ENCODE data around the gene LRRC19. TPM values are rescaled to one million over a fixed set of nuclear protein-coding genes. Genes with fewer than 3 reads are reported as not detected.

LRRC19 gene
- total RNA-seq, result not detected

- H3K4me3 ChIP-seq, result no peak within 1 kb of the TSS
- peaks cover 0 to 29% (median 3%) of the 10 kb centered on the region in 4 donors for H3K36me3 ChIP-seq
- DNase-seq (ENCODE audit: extremely low spot score), result no peak
- H3K27me3 ChIP-seq, result no peaks in the 10 kb centered on the region
- WGBS, result 90% methylated on average over 3 of the region's 3 CpGs
- intact Hi-C loops (cut with DNase I), result no loop called here
- TF ChIP-seq POLR2A (IDR thresholded peaks at IDR 0.05; ENCODE audit: low read depth) (no peak), EP300 (IDR thresholded peaks at IDR 0.05) (no peak), CTCF (IDR thresholded peaks at IDR 0.05) (no peak), POLR2AphosphoS5 (IDR thresholded peaks at IDR 0.05) (no peak)
- no peaks in the 10 kb centered on the region for H3K9me3 ChIP-seq
- no peak within 1 kb of the TSS for H3K27ac ChIP-seq (replicated peaks in 1 of 4)
- H3K4me1 ChIP-seq, result no peaks in the 10 kb centered on the region
Measured at GRCh38 chr9:27005491-27005890, at the start of gene LRRC19. Gene LRRC19 (minus strand): TSS chr9:27005672. CDS start chr9:26999694, 5,978 bp downstream.

- TF ChIP-seq CTCF (IDR thresholded peaks at IDR 0.05), result no peak
- no peak for TF ChIP-seq POLR2A (IDR thresholded peaks at IDR 0.05; ENCODE audit: low read depth)
- TF ChIP-seq POLR2AphosphoS5 (IDR thresholded peaks at IDR 0.05), result no peak
- TF ChIP-seq EP300 (IDR thresholded peaks at IDR 0.05), result no peak
- Histone ChIP-seq H3K4me1 (peaks cover 0 to 6% (median 0%) of the 10 kb centered on the region in 4 donors), H3K4me3 (no peak overlapping the region), H3K27me3 (no peaks in the 10 kb centered on the region), H3K27ac (replicated peaks in 1 of 4) (no peak overlapping the region), H3K36me3 (peaks cover 0 to 15% (median 0%) of the 10 kb centered on the region in 4 donors), H3K9me3 (no peaks in the 10 kb centered on the region)
- no peak for DNase-seq (ENCODE audit: extremely low spot score)
- intact Hi-C loops (cut with DNase I), result no loop called here
Measured at GRCh38 chr9:27054841-27055240, 49.4 kb upstream of the LRRC19 start.

- Histone ChIP-seq H3K27ac (replicated peaks in 1 of 4) (no peak overlapping the region), H3K27me3 (no peaks in the 10 kb centered on the region), H3K4me3 (no peak overlapping the region), H3K4me1 (peaks cover 0 to 6% (median 0%) of the 10 kb centered on the region in 4 donors), H3K36me3 (peaks cover 0 to 15% (median 1%) of the 10 kb centered on the region in 4 donors), H3K9me3 (no peaks in the 10 kb centered on the region)
- no peak for TF ChIP-seq POLR2AphosphoS5 (IDR thresholded peaks at IDR 0.05)
- TF ChIP-seq POLR2A (IDR thresholded peaks at IDR 0.05; ENCODE audit: low read depth), result no peak
- TF ChIP-seq EP300 (IDR thresholded peaks at IDR 0.05), result no peak
- TF ChIP-seq CTCF (IDR thresholded peaks at IDR 0.05), result no peak
- no peak for DNase-seq (ENCODE audit: extremely low spot score)
- WGBS, result 100% methylated on average over 1 of the region's 1 CpG
- intact Hi-C loops (cut with DNase I), result no loop called here
Measured at GRCh38 chr9:27054125-27054524, 48.7 kb upstream of the LRRC19 start.

GRCh38 chr9:27053369-27054022 is 48.0 kb upstream of the LRRC19 start:
- Histone ChIP-seq H3K36me3 (peaks cover 0 to 21% (median 3%) of the 10 kb centered on the region in 4 donors), H3K9me3 (no peaks in the 10 kb centered on the region), H3K4me3 (no peak overlapping the region), H3K4me1 (peaks cover 0 to 6% (median 0%) of the 10 kb centered on the region in 4 donors), H3K27me3 (no peaks in the 10 kb centered on the region), H3K27ac (replicated peaks in 1 of 4) (no peak overlapping the region)
- WGBS, result 55% methylated on average over 6 of the region's 6 CpGs
- TF ChIP-seq POLR2AphosphoS5 (IDR thresholded peaks at IDR 0.05), result no peak
- no peak for TF ChIP-seq POLR2A (IDR thresholded peaks at IDR 0.05; ENCODE audit: low read depth)
- TF ChIP-seq EP300 (IDR thresholded peaks at IDR 0.05), result no peak
- TF ChIP-seq CTCF (IDR thresholded peaks at IDR 0.05), result no peak
- no peak for DNase-seq (ENCODE audit: extremely low spot score)
- intact Hi-C loops (cut with DNase I), result no loop called here

- TF ChIP-seq CTCF (IDR thresholded peaks at IDR 0.05), result no peak
- TF ChIP-seq EP300 (IDR thresholded peaks at IDR 0.05), result no peak
- no peak for TF ChIP-seq POLR2AphosphoS5 (IDR thresholded peaks at IDR 0.05)
- TF ChIP-seq POLR2A (IDR thresholded peaks at IDR 0.05; ENCODE audit: low read depth), result no peak
- no peak for DNase-seq (ENCODE audit: extremely low spot score)
- Histone ChIP-seq H3K36me3 (peaks cover 0 to 34% (median 16%) of the 10 kb centered on the region in 4 donors), H3K27ac (replicated peaks in 1 of 4) (no peak overlapping the region), H3K4me1 (no peaks in the 10 kb centered on the region), H3K4me3 (no peak overlapping the region), H3K27me3 (no peaks in the 10 kb centered on the region), H3K9me3 (no peaks in the 10 kb centered on the region)
- intact Hi-C loops (cut with DNase I), result no loop called here
- 74% methylated on average over 4 of the region's 4 CpGs for WGBS
Measured at GRCh38 chr9:27047136-27047535, 41.7 kb upstream of the LRRC19 start.

All from esophagus muscularis mucosa (tissue), 4 donors.